ENCODE measurements around the gene CRACR2A.

CRACR2A gene, protein sequence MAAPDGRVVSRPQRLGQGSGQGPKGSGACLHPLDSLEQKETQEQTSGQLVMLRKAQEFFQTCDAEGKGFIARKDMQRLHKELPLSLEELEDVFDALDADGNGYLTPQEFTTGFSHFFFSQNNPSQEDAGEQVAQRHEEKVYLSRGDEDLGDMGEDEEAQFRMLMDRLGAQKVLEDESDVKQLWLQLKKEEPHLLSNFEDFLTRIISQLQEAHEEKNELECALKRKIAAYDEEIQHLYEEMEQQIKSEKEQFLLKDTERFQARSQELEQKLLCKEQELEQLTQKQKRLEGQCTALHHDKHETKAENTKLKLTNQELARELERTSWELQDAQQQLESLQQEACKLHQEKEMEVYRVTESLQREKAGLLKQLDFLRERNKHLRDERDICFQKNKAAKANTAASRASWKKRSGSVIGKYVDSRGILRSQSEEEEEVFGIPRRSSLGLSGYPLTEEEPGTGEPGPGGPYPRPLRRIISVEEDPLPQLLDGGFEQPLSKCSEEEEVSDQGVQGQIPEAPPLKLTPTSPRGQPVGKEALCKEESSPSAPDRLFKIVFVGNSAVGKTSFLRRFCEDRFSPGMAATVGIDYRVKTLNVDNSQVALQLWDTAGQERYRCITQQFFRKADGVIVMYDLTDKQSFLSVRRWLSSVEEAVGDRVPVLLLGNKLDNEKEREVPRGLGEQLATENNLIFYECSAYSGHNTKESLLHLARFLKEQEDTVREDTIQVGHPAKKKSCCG

DNA sequence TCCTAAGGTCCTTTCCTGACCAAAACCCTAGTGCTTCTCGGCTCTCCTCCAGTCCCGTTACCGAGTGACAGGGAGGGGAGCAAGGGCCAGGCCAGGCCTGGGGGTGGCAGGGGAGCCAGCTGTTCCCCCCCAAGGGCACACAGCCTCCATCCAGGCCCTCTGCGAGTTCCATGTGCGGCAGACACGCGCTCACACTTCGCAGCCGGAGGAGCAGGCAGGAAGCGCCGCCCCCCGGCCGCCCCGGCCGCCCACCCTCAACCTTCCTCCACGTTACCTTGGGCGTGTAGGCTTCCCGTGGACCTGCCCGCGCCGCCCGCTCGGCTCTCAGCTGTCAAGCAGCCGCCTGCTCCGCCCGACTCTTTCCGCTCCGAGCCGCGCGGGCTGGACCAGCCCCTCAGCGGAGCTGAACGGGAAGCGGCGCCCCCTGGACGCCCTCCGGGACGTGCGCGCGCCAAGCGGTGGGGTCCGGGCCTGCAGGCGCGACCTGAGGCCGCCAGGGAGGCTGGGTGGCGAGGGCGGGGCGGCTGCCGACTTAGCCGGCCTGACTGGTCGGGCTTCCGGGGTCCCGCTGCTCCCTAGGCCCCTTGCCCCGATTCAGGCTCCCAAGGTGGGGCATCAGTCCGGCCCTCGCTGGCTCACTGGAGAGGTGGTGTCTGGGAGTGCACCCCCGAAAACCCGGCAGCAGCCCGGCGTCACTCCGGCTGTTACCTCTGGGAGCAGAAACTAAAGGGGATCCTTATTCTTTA, at the start of gene CRACR2A:
Gene CRACR2A, minus strand, starts transcription at position 369 of the 746 bp plus-strand sequence. CDS start 56,110 bp downstream, outside the sequence.
- no peak for DNase-seq (ENCODE audit: low spot score)

DNA sequence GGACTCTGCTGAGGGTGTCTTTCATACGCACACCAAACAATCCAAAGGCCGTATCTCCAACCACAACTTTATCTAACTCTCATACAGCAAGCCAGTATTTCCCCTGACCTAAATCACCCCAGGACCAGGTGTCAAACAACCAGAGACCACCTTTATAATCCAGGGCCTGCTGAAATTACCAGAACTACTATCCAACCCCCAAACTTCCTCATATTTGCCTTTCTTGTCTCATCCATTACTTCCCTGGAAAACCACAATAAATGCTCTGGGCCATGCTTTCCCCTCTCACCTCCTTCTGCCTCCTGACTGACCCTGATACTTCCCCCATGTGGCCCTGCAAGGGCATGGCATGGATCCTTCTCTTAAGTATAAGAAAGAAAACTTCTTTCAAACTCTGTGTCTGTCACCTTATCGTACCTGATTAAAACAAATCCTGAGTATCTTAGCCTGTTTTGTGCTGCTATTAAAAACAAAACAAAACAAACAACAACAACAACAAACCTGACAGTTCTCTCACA, 44.7 kb upstream of the CRACR2A start:
- no peak for DNase-seq (ENCODE audit: low spot score)

DNA sequence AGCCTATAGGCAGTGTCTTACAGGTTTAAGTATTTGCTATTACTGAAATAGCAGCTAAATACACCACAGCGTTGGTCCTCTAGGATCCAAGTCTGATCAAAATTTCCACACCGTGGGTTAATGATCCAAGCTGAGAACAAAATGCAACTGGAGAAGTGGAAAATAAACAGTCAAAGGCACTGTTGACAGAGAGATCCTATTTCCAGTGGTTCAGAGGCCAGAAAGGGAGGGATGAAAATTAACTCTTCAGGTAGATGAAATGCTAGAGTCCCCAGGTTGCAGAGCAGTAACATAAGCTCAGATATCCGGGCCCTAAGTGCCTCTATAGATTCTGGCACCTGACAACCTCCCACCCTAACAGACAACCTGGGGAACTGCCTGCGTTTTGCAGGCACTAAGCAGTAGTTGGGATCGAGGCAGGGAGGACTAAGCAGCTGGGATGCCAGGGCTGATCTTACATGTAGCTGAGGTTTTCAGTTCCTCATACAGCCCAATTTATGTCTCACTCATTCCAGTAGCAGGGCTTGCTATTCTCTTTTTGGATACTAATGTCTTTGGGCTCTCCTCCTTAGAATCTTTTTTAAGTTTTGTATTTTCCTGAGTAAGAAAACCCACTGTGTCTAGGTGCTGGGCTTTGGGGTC, 42.7 kb upstream of the CRACR2A start:
- DNase-seq (ENCODE audit: low spot score), result no peak

DNA sequence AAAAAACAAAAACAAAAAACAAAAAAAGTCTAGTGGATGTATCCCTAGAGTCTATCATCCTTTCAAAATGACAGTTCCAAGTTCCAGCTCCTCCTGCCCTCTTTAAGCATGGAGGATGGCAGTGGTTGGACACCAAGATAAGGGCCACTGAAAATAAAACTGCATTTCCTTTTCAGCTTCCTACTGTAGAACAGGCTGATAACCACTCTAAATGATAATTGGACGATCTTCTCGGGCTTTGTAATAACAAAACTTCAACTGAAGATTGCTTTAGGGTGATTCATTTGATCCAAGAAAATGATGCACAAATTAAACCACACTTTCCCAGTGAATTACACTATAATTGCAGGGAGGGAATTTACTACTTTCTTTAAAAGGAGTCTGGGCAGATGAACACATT, 42.2 kb upstream of the CRACR2A start:
- no peak for DNase-seq (ENCODE audit: low spot score)

DNA sequence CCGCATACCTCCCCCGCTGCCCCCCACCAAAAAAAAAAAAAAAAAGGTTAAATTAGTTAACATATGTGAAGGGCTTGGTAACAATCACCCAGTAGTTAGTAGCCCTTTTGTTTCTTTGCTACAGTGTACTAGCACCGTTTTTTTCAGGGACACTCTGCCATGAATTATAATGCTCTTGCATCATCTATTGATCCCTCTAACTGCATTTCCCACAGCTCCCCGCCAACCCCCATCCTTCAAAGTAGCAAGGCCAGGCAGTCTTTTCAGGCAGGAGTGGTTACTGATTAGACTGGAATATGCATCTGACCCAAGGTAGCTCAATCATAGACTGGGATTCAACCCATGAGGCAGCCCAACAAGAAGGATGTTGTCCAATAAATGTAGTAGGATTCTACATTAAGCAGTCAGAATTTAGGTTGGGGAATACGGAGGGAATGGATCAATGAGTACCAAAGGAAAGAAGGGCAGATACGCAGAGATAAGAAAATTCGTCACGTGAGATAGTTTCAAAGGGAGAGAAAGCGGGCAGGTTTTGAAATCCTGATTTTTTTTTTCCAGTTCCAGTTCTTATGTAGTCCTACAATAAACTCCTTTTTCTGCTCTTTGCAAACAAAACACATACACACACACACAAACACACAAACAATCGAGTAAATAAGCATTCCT, 39.8 kb upstream of the CRACR2A start:
- DNase-seq (ENCODE audit: low spot score), result no peak

DNA sequence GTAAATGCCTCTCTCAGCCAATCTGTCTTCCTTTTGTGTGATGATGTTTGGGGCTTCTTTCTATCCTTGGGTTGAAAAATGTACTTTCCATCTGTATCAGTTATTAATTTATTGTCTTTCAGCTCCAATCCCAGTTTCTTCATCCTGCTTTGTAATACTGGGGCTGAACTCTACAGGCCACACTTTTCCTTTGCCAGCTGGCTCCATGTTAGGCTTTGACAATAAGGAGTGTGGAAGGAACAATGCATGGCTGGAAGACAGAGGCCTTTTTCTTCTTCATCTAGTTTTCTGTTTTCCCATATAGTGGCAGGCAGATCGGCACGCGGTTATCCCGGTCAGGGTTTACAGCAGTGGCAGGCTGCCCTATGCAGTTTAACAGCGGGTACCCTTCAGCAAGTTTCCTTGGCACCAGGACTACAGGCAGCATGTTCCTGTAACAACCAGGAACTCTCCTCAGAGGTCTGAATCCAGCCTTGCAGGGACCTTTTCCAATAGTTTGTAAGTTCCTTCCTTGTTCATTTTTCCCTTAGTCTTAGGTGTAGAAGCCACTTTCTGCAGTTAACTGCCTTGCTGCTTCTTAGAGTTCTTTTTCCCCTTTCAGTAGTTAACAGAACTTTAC, 38.5 kb upstream of the CRACR2A start:
- DNase-seq (ENCODE audit: low spot score), result no peak

DNA sequence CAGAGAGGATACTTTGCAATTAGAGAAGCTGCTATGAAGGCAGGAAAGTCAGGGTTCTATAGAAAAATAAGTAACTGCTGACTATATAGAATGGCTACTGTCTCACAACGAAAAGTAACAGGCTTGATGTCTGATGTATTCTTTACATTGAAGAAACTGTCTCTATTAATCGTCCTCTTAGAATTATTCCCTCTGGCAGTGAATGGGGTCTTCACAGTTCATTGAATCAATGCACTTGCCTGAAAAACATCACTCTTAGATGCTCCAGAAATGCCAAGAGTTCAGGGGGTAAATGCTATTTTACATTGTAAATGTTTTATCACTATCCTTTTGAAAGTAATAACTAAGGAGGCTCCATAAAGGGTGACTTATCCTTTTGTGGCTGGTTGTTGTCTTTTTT, 37.7 kb upstream of the CRACR2A start:
- no peak for DNase-seq (ENCODE audit: low spot score)

DNA sequence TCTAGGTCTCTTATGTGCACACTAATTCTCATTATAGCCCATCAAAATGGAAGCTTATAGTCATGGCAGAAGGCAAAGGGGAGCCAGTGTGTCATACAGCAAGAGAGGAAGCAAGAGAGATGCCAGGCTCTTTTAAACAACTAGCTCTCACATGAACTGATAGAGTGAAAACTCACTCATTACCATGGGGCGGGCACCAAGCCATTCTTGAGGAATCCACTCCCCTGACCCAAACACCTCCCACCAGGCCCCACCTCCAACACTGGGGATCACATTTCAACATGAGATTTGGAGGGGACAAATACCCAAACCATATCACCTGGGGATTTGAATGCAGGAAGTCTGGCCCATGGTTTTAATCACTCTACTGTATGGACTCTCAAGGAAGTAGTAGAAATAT, 36.9 kb upstream of the CRACR2A start:
- DNase-seq (ENCODE audit: low spot score), result no peak

DNA sequence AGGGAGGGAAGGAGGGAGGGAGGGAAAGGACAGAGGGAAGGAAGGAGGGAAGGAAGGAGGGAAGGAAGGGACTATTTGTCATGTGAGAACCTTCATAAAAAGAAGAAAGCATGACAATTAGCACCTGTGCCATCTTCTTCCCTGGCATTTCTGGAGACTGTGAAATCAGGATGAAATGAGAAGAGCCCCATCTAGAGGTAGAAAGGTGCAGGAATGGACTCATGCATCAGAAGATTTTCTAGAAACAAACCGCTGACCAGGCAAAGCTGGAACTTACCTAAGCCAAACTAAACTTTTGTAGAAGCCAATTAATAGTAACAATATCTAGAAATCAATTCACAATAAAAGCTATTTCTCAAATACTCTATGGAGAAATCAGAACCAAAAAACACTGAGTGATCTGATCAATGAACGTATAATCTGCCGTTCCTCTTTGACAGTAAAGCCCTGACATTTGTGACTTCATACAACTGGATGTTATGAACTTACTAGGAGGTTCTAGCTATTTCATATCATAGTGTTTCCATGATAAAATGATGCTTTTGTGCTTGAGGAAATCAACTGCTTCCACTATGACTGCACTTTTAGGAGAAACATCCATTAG, 24.4 kb upstream of the CRACR2A start:
- peak; percentile 18 for DNase-seq (ENCODE audit: low spot score)

DNA sequence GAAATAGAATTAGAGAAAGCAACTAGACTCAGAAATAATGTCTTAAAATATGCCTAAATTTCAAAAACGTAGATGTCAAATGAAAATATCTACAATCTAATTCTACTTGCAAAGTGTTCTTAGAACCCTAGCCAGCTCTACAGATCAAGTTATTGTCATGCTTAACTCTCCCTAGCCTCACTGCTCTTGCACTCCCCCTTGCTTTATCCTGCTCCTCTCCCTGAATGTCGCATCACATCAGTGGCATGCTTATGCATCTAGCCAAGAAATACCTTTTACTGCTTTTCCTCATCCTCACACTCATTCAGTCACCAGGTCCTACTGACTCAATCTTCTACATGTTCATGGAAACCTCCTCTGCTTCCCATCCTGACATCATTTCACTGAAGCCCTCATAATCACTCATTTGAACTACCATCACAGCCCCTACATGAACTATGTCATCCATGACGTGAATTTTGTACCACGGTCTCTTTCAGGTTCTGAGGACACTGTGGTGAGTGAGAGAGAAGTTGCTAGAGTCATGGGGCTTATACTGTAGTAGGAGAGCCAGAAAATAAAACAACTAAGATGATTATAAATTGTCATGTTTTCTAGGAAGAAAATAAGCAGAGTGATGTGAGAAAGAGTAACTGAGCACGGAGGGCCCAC, 22.6 kb upstream of the CRACR2A start:
- no peak for DNase-seq (ENCODE audit: low spot score)

DNA sequence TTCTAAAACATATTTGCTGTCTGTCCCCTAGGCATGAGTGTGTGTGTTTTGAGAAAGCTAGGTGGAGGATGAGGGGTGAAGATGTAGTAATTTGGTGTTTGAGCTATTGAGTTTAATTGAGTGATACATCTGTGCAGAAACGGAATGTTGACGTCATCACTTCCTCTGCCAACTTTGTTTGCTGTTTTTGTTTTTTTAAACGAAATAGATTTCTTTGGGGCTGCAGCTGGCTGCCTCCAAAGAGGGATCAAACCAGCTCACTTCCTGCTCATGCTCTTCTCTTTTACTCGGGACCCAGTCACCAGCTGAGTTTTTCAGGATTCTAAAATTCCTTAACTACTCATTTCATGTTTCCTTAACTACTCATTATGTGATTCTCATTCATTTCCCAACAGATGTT, 19.5 kb upstream of the CRACR2A start:
- no peak for DNase-seq (ENCODE audit: low spot score)

DNA sequence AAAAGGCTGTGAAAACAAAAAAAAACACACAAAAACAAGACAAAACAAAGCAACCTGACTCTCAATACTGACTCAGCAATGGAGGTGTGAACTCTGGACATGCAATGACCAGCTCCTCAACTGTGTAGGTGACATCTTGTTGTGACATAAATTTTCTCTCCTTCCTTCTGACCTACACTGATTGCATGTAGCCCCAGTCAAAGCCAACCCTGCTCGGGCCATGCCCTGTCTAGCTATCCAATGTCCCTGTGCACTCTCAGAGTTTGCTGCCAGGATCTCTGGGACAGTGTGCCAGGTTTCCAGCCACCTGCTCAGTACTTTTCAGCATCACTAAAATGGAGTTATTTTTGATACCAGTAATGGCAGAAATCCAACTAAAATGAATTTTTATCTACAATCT, 18.9 kb upstream of the CRACR2A start:
- DNase-seq (ENCODE audit: low spot score), result no peak

DNA sequence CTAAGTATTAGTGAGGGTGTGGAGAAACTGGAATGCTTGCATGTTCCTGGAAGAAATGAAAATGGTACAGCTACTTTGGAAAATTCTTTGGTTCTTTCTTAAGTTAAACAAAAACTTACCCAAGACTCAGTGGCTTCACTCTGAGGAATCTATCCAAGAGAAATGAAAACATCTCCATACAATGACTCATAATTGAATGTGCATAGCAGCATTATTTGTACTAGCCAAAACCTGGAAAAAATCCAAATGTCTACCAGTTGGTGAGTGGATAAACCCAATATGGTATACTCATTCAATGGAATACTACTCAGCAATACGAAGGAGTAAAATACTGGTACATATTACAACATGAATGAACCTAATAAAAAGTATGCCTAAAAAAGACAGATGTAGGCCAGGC, 18.0 kb upstream of the CRACR2A start:
- DNase-seq (ENCODE audit: low spot score), result no peak

DNA sequence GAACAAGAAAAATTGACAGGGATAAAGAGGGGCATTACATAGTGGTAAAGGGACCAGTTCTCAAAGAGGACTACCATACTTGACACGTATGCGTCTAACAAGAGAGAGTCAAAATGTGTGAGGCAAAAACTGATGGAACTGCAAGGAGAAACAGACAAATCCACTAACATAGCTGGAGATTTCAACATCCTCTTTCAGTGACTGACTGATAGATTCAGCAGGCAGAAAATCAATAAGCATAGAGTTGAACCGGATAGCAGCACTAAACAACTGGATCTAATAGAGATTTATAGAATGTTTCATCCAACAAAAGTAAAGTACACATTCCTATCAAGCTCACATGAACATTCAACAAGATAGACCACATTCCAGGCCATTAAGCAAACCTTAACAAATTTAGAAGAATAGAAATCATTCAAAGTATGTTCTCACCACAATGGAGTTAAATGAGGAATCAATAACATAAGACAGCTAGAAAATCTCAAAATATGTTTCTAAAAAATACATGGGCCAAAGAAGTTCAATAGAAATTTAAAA, 16.1 kb upstream of the CRACR2A start:
- DNase-seq (ENCODE audit: low spot score), result no peak

DNA sequence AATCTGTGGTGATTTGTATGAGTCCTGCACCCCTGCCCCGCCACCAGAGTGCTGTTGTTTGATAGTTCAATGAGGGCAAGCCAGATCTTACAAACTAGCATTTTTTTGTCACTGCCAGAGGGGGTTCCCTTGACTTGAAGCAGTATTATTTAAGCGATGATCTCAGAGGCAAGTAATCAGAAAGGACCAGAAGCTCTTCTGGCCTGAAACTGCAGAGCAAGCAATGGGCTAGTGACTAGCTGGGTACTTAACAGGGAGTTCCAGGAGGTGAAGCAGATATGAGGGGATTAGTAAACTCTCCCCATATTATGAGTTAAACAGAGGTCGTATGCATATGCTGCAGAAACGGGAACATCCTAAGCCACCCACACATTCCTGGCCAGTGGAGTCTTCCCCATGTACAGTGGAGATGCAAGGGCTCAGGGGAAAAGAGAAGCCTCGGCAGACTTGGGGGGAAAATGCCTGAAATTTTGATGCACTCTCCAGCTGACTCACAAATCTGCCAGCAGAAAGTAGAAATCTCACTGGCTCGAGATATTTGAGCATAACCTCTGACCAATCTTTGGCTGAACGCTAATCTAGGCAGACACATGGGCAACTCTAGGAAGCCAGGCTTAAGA, 8.3 kb upstream of the CRACR2A start:
- DNase-seq (ENCODE audit: low spot score), result no peak

DNA sequence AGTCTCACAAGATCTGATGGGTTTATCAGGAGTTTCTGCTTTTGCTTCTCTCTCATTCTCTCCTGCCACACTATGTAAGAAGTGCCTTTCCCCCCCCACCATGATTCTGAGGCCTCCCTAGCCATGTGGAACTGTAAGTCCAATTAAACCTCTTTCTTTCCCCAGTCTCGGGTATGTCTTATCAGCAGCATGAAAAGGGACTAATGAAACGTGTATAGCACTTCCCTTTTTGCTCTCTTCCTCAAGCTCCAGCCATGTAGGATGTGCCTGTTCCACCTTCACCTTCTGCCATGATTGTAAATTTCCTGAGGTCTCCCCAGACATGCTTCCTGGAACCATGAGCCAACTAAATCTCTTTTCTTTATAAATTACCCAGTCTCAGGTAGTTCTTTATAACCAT, 7.0 kb upstream of the CRACR2A start:
- no peak for DNase-seq (ENCODE audit: low spot score)

DNA sequence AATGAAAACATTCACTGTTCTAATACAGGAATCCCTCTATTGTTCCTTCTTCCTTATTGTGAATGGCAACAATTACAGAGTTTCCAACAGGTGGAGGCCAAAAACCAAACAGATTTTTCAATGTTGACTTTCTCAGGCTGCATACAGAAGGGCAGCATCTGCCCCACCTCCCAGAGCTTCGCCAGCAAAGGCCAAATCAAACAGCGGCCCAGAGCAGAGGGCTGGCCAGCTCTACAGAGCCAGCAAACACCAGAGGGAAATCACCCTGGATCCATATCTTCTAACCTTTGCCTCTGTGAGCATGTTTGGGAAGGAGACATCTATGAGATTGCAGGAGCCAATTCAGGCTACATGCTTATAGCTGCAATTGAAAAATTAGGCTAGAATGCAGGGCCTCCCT, 4.4 kb upstream of the CRACR2A start:
- no peak for DNase-seq (ENCODE audit: low spot score)

DNA sequence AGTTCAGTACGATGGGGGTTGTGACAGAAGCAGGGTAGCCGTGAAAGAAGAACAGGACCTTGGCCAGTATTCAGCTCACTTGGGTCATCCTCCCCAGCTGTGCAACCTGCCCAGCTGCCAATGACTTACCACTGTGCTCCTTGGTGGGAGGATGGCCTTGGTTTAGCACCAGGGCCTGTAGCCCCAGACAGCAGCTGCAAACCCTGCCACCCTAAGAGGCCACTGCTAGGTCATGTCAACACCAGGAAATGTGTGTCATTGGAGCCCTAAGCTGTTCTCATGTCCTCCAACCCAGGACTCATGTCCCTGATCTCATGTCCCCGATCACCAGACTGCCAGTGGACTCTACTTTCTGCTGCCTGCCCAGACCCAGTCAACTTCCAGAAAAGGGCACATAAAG, 3.0 kb upstream of the CRACR2A start:
- DNase-seq (ENCODE audit: low spot score), result no peak

DNA sequence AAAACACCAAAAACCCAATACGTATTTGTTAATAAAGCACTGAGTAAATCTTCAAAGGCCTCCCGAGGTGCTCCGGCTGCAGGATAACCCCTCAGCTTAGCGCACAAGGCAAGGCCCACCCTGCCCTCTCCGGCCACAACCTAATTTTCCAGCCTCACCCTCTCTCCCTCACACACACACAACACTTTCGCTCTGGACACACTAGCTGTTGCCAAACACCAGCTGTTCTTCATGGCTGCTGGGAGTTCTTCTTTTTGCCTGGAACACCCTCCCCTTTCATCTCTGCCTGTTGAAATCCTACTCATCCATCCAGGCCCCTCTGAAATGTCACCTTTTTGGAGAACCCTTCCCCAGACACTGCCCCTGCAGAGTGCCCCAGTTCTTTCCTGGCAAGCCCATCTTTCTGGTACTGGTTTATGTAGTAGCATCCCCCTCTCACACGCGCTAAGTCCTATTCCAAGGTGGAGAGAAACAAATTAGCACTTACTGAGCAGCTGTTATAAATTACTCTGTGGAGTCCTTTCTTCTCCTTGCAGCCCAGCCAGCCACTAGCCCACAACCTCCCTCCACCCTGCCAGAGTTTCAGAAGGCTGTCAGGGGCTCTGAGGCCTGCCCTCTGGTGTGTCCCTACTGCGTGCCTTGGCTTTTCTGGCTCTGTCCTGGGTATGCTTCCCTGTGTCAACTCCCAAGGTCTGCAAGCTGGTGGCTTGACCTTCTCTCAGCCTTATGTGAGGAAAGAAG, 805 bp upstream of the CRACR2A start:
- DNase-seq (ENCODE audit: low spot score), result no peak
